ENCODE data around the gene LRCH1.

- TF ChIP-seq CTCF (IDR thresholded peaks at IDR 0.05) (no peak), POLR2A (IDR thresholded peaks at IDR 0.05) (no peak)
Measured at GRCh38 chr13:46757640-46758039, 204.7 kb downstream of the LRCH1 start.
